Stomach (tissue), 4 donors: ENCODE data around the gene CYCS.

Source experiments
- CTCF ChIP-seq, 7 experiments: fragments of 450-650 bp in 4 of 7; fragments of 200-600 bp in 3 of 7; sonication (generic) in 3 of 7; IDR thresholded peaks; one replicate each; pipeline ENCODE4 v1.5.1; 2016 to 2019; ENCODE audit warnings: antibody characterized with exemption in 7 of 7, control low read depth in 2 of 7, mild to moderate bottlenecking in 1 of 7
- EP300 ChIP-seq: sonication (generic); formaldehyde crosslinking; IDR thresholded peaks from one replicate; pipeline ENCODE4 v1.6.1; 2017; ENCODE audit warnings: antibody characterized with exemption
- POLR2A ChIP-seq, 4 donors: fragments of 450-650 bp; IDR thresholded peaks; one replicate each; pipeline ENCODE4 v1.6.1; 2016; ENCODE audit warnings: antibody characterized with exemption in 4 of 4, control low read depth in 2 of 4, mild to moderate bottlenecking in 1 of 4, moderate library complexity in 1 of 4
- POLR2AphosphoS5 ChIP-seq, 3 donors: sonication (generic); formaldehyde crosslinking; IDR thresholded peaks; one replicate each; pipeline ENCODE4 v1.6.1; 2016; ENCODE audit warnings: antibody characterized with exemption in 3 of 3

DNA sequence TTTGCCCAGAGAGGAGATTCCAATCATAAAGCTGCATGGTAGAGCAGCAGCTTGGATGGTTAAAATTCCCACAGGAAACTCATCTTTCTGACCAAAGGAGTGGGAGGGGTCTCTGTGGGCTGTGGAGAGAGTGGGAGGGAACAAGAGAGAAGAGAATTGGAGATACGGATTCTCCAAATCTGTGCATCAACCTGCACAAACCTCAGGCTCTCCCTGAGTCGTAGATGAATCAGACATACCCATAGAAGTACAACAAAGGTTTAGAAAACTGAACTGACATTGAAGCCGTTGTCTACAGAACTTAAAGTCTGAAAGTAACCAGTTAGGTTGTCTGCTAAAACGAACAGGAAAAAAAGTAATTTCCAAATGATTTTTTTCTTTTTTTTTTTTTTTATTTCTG, 41.9 kb downstream of the CYCS start:
- no peak for TF ChIP-seq POLR2A (IDR thresholded peaks at IDR 0.05)
- no peak for TF ChIP-seq CTCF (IDR thresholded peaks at IDR 0.05)
- TF ChIP-seq EP300: no peak
- TF ChIP-seq POLR2AphosphoS5 (IDR thresholded peaks at IDR 0.05): no peak
